ENCODE results near the gene CCDC73.

The CCDC73 gene

GRCh38 chr11:32809313-32809712 lies 14.9 kb upstream of the CCDC73 start:
- Histone ChIP-seq H3K4me3 (ENCODE audit: low read length) (no peak overlapping the region), H2AFZ (ENCODE audit: low read depth, low read length) (0 out of 2 replicates have a peak overlapping the region, but pooled peaks have one; percentile 41)
- TF ChIP-seq EZH2phosphoT487 (IDR thresholded peaks at IDR 0.05; ENCODE audit: low read depth) = no peak
- TF ChIP-seq, protein P1, sequence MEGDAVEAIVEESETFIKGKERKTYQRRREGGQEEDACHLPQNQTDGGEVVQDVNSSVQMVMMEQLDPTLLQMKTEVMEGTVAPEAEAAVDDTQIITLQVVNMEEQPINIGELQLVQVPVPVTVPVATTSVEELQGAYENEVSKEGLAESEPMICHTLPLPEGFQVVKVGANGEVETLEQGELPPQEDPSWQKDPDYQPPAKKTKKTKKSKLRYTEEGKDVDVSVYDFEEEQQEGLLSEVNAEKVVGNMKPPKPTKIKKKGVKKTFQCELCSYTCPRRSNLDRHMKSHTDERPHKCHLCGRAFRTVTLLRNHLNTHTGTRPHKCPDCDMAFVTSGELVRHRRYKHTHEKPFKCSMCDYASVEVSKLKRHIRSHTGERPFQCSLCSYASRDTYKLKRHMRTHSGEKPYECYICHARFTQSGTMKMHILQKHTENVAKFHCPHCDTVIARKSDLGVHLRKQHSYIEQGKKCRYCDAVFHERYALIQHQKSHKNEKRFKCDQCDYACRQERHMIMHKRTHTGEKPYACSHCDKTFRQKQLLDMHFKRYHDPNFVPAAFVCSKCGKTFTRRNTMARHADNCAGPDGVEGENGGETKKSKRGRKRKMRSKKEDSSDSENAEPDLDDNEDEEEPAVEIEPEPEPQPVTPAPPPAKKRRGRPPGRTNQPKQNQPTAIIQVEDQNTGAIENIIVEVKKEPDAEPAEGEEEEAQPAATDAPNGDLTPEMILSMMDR (IDR thresholded peaks at IDR 0.05; ENCODE audit: low read depth, low read length) = peak; percentile 82

DNA sequence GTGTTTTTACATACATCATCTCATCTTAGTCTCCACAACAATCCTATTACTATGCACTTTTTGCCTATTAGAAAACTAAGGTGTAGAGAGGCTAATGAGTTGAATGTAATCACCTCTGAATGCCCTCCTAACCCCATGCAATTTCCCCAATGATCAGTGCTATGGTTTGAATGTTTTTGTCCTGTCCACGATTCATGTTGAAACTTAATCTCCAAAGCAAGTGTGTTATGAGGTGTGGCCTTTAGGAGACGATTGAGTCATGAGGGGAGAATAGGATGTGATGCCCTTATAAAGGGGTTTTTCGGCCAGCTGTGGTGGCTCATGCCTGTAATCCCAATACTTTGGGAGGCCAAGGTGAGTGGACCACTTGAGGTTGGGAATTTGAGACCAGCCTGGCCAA lies 2.0 kb upstream of the CCDC73 start:
- H3K4me3 ChIP-seq (ENCODE audit: low read length) = no peak overlapping the region
- H3K9ac ChIP-seq (ENCODE audit: low read length) = no peak overlapping the region
- no peak overlapping the region for H2AFZ ChIP-seq (ENCODE audit: low read depth, low read length)
- TF ChIP-seq EZH2phosphoT487 (IDR thresholded peaks at IDR 0.05; ENCODE audit: low read depth) = no peak
- TF ChIP-seq, protein P1 (IDR thresholded peaks at IDR 0.05; ENCODE audit: low read depth, low read length) = no peak
- no peak overlapping the region for H3K4me2 ChIP-seq (ENCODE audit: low read length)
- no peaks in the 10 kb centered on the region for H3K79me2 ChIP-seq (ENCODE audit: low read length)
- H3K27me3 ChIP-seq (ENCODE audit: low read depth, low read length) = peaks cover 9% of the 10 kb centered on the region; the same call in 1 of the 2 replicates
- H3K4me1 ChIP-seq (ENCODE audit: low read length) = peaks cover 14% of the 10 kb centered on the region
- no peaks in the 10 kb centered on the region for H4K20me1 ChIP-seq (ENCODE audit: insufficient read depth, low read length)
- H3K36me3 ChIP-seq (replicated peaks; ENCODE audit: low read depth, low read length) = no peaks in the 10 kb centered on the region
- H3K9me3 ChIP-seq (ENCODE audit: insufficient read depth, low read length) = no peaks in the 10 kb centered on the region
- H3K27ac ChIP-seq (ENCODE audit: low read length) = no peak overlapping the region

More at GRCh38 chr11:32809313-32809712, 14.9 kb upstream of the CCDC73 start:
- Histone ChIP-seq H3K36me3 (replicated peaks; ENCODE audit: low read depth, low read length) (no peaks in the 10 kb centered on the region), H3K27ac (ENCODE audit: low read length) (no peak overlapping the region), H3K4me2 (ENCODE audit: low read length) (no peak overlapping the region), H3K27me3 (ENCODE audit: low read depth, low read length) (no peaks in the 10 kb centered on the region), H3K9ac (ENCODE audit: low read length) (no peak overlapping the region), H3K79me2 (ENCODE audit: low read length) (no peaks in the 10 kb centered on the region), H3K4me1 (ENCODE audit: low read length) (no peaks in the 10 kb centered on the region), H3K9me3 (ENCODE audit: insufficient read depth, low read length) (no peaks in the 10 kb centered on the region), H4K20me1 (ENCODE audit: insufficient read depth, low read length) (no peaks in the 10 kb centered on the region)

DNA sequence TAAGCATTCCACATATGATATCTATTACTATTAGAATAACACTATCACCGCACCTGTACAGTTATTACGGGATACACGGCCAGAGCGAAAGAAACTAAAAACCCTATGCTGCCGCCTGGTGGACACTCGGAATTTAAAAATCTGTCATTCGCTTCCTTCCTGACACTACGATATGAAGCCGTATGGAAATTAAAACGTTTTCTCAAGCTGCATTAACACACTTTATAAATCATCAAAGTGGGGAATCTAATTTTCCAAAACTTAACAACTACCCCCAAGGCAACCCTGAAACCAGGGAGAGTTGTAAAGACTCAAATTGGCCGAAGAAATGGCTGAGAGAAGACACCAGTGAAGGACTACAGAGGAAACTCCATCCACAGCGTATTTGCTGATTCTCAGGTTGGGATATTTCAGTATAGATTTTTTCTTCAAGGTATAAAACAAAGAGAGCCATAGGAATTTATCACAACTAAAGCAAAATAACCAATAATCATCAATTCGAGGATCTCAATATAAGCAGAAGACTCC lies 1.4 kb downstream of the CCDC73 start:
- peak overlapping the region; percentile 83 for H3K4me2 ChIP-seq (ENCODE audit: low read length)
- peak overlapping the region; percentile 71 for H3K4me3 ChIP-seq (ENCODE audit: low read length)
- no peaks in the 10 kb centered on the region for H4K20me1 ChIP-seq (ENCODE audit: insufficient read depth, low read length)
- peak overlapping the region; percentile 85 for H2AFZ ChIP-seq (ENCODE audit: low read depth, low read length)
- H3K79me2 ChIP-seq (ENCODE audit: low read length) = no peaks in the 10 kb centered on the region
- TF ChIP-seq, protein P1 (IDR thresholded peaks at IDR 0.05; ENCODE audit: low read depth, low read length) = peak; percentile 83
- TF ChIP-seq EZH2phosphoT487 (IDR thresholded peaks at IDR 0.05; ENCODE audit: low read depth) = no peak
- H3K36me3 ChIP-seq (replicated peaks; ENCODE audit: low read depth, low read length) = no peaks in the 10 kb centered on the region
- H3K27ac ChIP-seq (ENCODE audit: low read length) = no peak overlapping the region
- peaks cover 11% of the 10 kb centered on the region; the same call in 1 of the 2 replicates for H3K27me3 ChIP-seq (ENCODE audit: low read depth, low read length)
- H3K9ac ChIP-seq (ENCODE audit: low read length) = peak overlapping the region; percentile 39
- H3K9me3 ChIP-seq (ENCODE audit: insufficient read depth, low read length) = no peaks in the 10 kb centered on the region
- peaks cover 6% of the 10 kb centered on the region for H3K4me1 ChIP-seq (ENCODE audit: low read length)

DNA sequence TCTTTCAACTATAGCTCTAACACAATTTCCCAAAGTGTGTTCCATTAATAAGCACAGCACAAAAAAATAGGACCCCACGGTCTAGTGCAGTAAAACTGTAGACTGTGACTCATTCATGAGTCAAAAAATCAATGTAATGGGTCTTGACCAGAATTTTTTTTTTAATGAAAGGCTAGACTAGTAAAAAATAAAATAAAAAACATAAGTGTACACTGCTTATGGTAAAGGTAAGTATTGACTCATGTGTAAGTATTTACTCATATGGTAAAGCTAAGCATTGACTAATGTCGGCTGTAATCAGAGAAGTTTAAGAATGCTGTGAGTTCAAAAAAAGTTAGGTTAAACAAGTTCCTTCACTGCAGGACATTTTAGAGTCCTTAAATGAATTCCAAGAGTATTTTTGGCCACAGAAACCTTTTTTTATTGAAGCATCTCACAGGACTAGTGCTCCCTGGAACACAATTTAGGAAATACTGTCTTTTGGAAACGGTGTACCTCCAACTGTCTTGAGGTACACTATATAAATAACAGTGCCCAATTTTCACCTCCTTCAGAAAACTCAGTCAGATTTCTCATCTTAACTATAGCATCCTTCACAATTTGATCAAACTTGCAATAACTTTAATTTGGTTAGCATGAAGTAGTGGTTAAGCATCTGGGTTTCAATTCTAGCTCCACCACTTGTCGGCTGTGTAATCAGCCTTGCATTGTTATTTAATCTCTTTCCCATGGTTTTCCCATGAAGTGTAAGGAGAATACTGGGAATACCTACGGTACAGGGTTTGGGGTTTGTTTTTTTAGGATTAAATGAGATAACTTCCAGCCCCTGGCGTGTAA lies 2.1 kb downstream of the CCDC73 start:
- Histone ChIP-seq H3K27ac (ENCODE audit: low read length) (no peak overlapping the region), H2AFZ (ENCODE audit: low read depth, low read length) (peak overlapping the region; percentile 85; the same call in 1 of the 2 replicates), H3K4me3 (ENCODE audit: low read length) (peak overlapping the region; percentile 71), H3K36me3 (replicated peaks; ENCODE audit: low read depth, low read length) (no peaks in the 10 kb centered on the region), H3K79me2 (ENCODE audit: low read length) (no peaks in the 10 kb centered on the region), H3K27me3 (ENCODE audit: low read depth, low read length) (peaks cover 11% of the 10 kb centered on the region; the same call in 1 of the 2 replicates), H3K9ac (ENCODE audit: low read length) (no peak overlapping the region), H4K20me1 (ENCODE audit: insufficient read depth, low read length) (no peaks in the 10 kb centered on the region), H3K4me1 (ENCODE audit: low read length) (peaks cover 6% of the 10 kb centered on the region), H3K9me3 (ENCODE audit: insufficient read depth, low read length) (no peaks in the 10 kb centered on the region), H3K4me2 (ENCODE audit: low read length) (peak overlapping the region; percentile 83)
- TF ChIP-seq, protein P1 (IDR thresholded peaks at IDR 0.05; ENCODE audit: low read depth, low read length) = no peak
- no peak for TF ChIP-seq EZH2phosphoT487 (IDR thresholded peaks at IDR 0.05; ENCODE audit: low read depth)
